ENCODE results near the gene STX18. TPM values are rescaled to one million over a fixed set of nuclear protein-coding genes. Genes with fewer than 3 reads are reported as not detected.

Gene STX18
- total RNA-seq, 2 donors from 2014 or later, result 18.5 to 39.8 TPM

DNA sequence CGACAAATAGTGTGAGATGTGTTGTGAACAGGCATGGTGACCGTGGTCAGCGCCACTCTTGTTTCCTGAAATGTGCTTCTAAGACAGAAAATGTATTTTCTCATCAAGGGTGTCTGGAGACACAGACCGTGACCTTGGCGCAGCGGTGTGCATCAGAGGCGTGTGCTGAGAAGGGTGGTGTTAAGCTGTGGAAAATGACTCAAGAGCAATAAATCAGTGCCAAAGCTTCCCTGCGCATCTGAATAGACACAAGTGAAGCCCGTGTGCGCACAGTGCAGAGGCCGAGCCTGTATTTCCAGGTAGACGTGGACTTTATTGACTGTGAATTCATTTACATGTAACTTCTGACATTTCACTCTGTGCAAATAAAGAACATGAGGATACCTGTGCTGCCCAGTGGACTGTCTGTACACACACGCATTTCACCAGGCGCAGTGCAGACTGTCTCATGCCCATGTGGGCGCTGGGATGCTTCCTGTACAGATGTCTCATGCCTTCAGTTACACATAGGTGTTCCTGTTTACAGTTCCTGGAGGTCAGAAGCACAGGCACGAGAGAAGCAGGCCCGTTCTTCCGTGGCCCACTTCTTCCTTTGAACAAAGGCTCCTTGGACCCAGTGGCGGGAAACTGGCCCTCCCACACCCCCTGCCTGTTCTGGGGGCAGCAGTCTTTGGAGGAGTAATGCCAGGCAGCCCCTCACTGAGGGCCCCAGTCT, 123.0 kb downstream of the STX18 start:
- H3K36me3 ChIP-seq, result peaks cover 49% of the 10 kb centered on the region
- H3K4me3 ChIP-seq, result no peak overlapping the region
- DNase-seq (ENCODE audit: low spot score) (no peak), ATAC-seq (ENCODE audit: insufficient number of reproducible peaks, low FRiP score, low read depth) (no peak)
- H3K4me1 ChIP-seq (ENCODE audit: control insufficient read depth in 1 of 2, low read depth in 2 of 2), result no peaks in the 10 kb centered on the region
- TF ChIP-seq, protein P1, sequence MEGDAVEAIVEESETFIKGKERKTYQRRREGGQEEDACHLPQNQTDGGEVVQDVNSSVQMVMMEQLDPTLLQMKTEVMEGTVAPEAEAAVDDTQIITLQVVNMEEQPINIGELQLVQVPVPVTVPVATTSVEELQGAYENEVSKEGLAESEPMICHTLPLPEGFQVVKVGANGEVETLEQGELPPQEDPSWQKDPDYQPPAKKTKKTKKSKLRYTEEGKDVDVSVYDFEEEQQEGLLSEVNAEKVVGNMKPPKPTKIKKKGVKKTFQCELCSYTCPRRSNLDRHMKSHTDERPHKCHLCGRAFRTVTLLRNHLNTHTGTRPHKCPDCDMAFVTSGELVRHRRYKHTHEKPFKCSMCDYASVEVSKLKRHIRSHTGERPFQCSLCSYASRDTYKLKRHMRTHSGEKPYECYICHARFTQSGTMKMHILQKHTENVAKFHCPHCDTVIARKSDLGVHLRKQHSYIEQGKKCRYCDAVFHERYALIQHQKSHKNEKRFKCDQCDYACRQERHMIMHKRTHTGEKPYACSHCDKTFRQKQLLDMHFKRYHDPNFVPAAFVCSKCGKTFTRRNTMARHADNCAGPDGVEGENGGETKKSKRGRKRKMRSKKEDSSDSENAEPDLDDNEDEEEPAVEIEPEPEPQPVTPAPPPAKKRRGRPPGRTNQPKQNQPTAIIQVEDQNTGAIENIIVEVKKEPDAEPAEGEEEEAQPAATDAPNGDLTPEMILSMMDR (IDR thresholded peaks at IDR 0.05), result no peak
- H3K27me3 ChIP-seq (replicated peaks; ENCODE audit: insufficient read depth), result no peaks in the 10 kb centered on the region
- H3K9me3 ChIP-seq, result no peaks in the 10 kb centered on the region
- H3K27ac ChIP-seq, result no peak overlapping the region

DNA sequence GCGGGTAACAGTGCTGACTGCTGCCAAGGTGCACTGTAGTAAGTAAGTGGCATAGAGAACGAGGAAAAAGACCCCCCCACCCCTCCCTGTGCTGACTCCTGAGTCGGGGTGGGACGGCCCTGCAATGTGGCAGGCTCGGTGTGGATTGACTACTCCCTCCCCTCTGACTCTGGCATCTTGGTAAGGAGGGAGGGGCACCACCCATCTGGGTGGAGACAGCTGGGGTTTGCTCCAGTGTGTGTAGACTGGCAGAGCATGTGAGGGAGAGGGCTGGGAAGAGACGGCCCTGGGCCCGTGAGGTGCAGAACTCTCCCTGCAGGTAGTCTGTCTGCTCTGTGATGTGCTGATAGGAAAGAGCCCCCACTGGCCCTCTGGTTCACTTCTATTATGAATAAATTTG, 124.0 kb downstream of the STX18 start:
- peaks cover 44% of the 10 kb centered on the region for H3K36me3 ChIP-seq

DNA sequence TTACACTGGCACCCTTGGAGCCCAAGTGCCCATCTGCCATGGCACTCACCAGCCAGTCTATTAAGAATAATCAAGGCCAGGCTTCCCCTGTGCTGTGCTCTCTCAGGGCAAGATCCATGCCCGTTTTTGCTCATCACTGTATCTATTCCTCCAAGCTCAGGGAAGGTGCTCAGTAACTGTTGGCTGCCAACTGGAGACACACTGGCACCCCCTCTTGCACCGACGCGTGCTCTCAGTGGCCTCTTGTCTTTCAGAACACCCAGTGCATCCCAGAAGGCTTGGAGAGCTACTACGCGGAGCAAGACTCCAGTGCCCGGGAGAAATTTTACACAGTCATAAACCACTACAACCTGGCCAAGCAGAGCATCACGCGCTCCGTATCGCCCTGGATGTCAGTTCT, 124.9 kb downstream of the STX18 start:
- no peaks in the 10 kb centered on the region for H3K27me3 ChIP-seq (replicated peaks; ENCODE audit: insufficient read depth)
- H3K9me3 ChIP-seq, result no peaks in the 10 kb centered on the region
- no peak for ATAC-seq (ENCODE audit: insufficient number of reproducible peaks, low FRiP score, low read depth)
- H3K36me3 ChIP-seq, result peaks cover 38% of the 10 kb centered on the region
- TF ChIP-seq, protein P1 (IDR thresholded peaks at IDR 0.05), result no peak
- no peak overlapping the region for H3K4me3 ChIP-seq
- no peak for DNase-seq (ENCODE audit: low spot score)
- no peak overlapping the region for H3K27ac ChIP-seq
- no peaks in the 10 kb centered on the region for H3K4me1 ChIP-seq (ENCODE audit: control insufficient read depth in 1 of 2, low read depth in 2 of 2)

More for the DNA sequence above, 124.0 kb downstream of the STX18 start:
- TF ChIP-seq, protein P1 (IDR thresholded peaks at IDR 0.05), result no peak
- no peak overlapping the region for H3K4me3 ChIP-seq
- H3K9me3 ChIP-seq, result no peaks in the 10 kb centered on the region
- no peaks in the 10 kb centered on the region for H3K27me3 ChIP-seq (replicated peaks; ENCODE audit: insufficient read depth)
- H3K4me1 ChIP-seq (ENCODE audit: control insufficient read depth in 1 of 2, low read depth in 2 of 2), result no peaks in the 10 kb centered on the region
- DNase-seq (ENCODE audit: low spot score), result no peak
- H3K27ac ChIP-seq, result no peak overlapping the region
- ATAC-seq (ENCODE audit: insufficient number of reproducible peaks, low FRiP score, low read depth), result no peak

DNA sequence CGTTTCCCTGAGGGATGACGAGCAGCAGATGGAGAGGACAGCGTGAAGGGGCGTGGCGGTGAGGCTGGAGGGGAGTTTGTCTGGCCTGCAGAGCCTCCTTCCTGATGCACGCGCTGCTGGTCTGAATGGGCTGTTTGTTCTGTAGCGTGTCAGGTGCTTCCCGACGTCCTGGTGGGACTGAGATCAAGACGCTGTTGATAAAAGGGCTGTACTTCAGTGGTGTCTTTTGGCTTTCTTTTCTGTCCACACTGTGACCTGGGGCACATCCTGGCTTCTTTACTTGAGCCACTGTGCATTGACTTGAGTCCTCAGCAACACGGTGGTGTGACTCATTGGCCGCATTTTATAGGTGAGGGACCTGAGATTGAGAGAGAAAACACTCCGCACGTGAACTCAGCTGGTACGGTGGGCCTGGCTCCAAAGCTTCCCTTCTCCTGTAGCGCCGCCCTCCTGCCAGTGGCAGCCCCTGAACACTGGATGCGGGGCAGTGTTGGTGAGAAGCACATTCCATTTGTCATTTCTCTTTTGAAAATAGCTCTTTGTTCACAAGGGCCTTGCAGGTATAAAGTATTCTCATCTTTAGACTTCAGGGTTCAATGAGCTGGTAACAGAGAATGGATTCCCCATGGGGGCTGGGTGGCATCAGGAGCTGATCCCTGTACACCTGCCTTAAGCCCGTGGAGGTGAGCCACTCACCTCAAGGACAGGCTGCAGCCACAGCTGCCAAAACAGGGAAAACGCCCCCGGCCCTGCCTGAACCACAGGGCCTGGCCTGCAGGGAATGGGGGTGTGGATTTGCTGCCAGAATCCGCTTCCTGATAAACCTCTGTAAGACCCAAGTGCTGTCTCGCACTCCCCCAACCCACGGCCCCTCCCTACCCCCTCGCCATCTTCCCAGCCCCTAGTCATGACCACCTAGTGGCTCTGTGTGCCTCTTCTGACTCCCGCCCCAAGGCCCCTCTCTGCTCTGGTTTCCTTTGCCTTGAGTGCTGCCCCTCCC, 125.7 kb downstream of the STX18 start:
- Histone ChIP-seq H3K36me3 (peaks cover 31% of the 10 kb centered on the region), H3K27ac (no peak overlapping the region), H3K4me1 (ENCODE audit: control insufficient read depth in 1 of 2, low read depth in 2 of 2) (no peaks in the 10 kb centered on the region), H3K9me3 (no peaks in the 10 kb centered on the region), H3K4me3 (no peak overlapping the region), H3K27me3 (replicated peaks; ENCODE audit: insufficient read depth) (no peaks in the 10 kb centered on the region)
- ATAC-seq (ENCODE audit: insufficient number of reproducible peaks, low FRiP score, low read depth), result no peak
- TF ChIP-seq, protein P1 (IDR thresholded peaks at IDR 0.05), result no peak
- DNase-seq (ENCODE audit: low spot score), result no peak
